NT2/D1 (cell line): ENCODE results near the gene ARL15.

Experiments used
- DNase-seq: peaks from one replicate; pipeline ENCODE4 v3.0.0-alpha.2; 2011; ENCODE audit warnings: low read depth, low spot score
- H3K27me3 ChIP-seq: 2 replicates; pipeline ENCODE4 v1.6.0; 2011; ENCODE audit warnings: mild to moderate bottlenecking; ENCODE audit not compliant: insufficient read length, insufficient read depth
- H3K36me3 ChIP-seq: 2 replicates; pipeline ENCODE4 v1.6.1; 2011; ENCODE audit warnings: mild to moderate bottlenecking, low read length, mixed read lengths; ENCODE audit not compliant: insufficient read depth, insufficient read length
- H3K4me1 ChIP-seq: 2 replicates; pipeline ENCODE4 v1.5.1; 2011; ENCODE audit not compliant: insufficient read depth, insufficient read length
- H3K4me3 ChIP-seq: 2 replicates; pipeline ENCODE4 v1.5.1; 2011; ENCODE audit warnings: low read depth; ENCODE audit not compliant: insufficient read length
- H3K9ac ChIP-seq: 2 replicates; pipeline ENCODE4 v1.6.0; 2011; ENCODE audit warnings: low read depth; ENCODE audit not compliant: insufficient read length
- H3K9me3 ChIP-seq: 2 replicates; pipeline ENCODE4 v1.5.1; 2011; ENCODE audit warnings: mild to moderate bottlenecking, low read length; ENCODE audit not compliant: insufficient read depth
- SUZ12 ChIP-seq: IDR thresholded peaks from 2 replicates; pipeline ENCODE4 v1.6.1; 2011; ENCODE audit not compliant: insufficient read length, insufficient read depth; ENCODE audit errors: extremely low read depth
- YY1 ChIP-seq: IDR thresholded peaks from 2 replicates; pipeline ENCODE4 v1.6.1; 2011; ENCODE audit not compliant: insufficient read length, insufficient read depth
- ZNF274 ChIP-seq: IDR thresholded peaks from 2 replicates; pipeline ENCODE4 v1.6.1; 2011; ENCODE audit warnings: mild to moderate bottlenecking, low read depth, low read length

The ARL15 gene

DNA sequence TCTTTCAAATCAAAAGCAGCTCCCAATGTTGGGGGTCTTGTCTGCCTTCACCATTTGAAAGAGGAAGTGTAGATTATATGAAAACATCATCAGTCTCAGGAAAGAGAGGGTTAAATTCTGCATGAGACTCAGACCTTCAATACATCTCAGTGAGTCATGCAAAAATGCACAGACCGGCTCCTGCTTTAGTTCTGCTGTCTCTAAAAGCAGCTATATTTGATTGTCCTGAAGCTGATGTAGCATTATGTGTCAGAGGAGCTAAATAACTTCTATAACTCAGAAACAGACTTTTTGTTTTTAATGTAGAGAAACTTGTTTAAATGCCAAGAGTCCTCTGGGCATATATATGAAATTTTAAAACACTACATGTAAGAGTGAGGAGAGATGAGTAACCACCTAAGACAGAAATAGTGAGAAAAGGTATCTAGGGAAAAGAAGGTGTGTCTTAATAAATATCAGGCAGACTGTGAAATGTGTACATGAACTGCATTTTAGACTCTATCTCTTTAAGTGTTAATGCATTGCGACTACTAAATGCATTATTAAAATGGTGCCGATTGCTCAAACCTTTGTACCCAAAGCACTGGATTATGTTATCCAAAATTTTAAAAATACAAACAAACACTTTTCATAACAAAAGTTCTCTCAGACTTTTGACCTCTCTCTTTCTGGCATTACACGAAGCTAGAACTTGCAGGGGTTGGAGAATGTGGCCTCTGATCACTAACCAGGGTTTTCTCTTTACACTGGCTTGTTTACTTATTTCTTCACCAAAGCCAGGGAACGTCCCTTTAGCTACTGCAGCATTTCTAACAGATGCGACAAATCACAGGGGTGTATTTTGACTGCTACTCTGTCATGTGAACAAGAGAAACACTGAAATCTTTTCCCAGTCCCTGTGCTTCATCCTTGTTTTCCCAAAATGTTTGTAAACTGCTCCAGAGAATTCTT is 302.3 kb downstream of the ARL15 start:
- no peak for TF ChIP-seq ZNF274
- TF ChIP-seq SUZ12, result no peak
- TF ChIP-seq YY1, result no peak
- Histone ChIP-seq H3K27me3 (no peaks in the 10 kb centered on the region), H3K4me3 (no peak overlapping the region), H3K4me1 (no peaks in the 10 kb centered on the region), H3K9ac (peak overlapping the region; percentile 1), H3K9me3 (0 out of 2 replicates have a peak, but pooled peaks cover 1% of the 10 kb centered on the region), H3K36me3 (no peaks in the 10 kb centered on the region)
- no peak for DNase-seq

DNA sequence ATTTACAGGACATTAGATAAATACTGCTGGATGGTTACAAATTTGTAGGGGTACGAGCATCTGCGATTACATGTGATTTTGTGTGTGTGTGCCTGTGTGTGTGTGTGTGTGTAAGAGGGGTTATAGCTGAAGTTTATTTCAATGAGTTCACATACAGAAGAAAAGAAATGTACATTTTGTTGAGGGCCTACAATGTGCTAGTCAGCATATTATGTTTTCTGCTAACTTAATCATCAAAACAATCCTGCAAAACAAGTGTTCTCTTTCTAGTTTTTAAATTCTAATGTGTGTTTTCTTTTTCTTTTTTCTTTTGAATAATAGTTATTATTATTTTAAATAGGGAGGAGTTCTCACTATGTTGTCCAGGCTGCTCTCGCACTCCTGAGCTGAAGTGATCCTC is 305.7 kb downstream of the ARL15 start:
- no peak for DNase-seq
- Histone ChIP-seq H3K4me1 (no peaks in the 10 kb centered on the region), H3K4me3 (no peak overlapping the region), H3K27me3 (no peaks in the 10 kb centered on the region), H3K9ac (no peak overlapping the region), H3K9me3 (no peaks in the 10 kb centered on the region), H3K36me3 (no peaks in the 10 kb centered on the region)
- no peak for TF ChIP-seq ZNF274
- no peak for TF ChIP-seq YY1
- no peak for TF ChIP-seq SUZ12

DNA sequence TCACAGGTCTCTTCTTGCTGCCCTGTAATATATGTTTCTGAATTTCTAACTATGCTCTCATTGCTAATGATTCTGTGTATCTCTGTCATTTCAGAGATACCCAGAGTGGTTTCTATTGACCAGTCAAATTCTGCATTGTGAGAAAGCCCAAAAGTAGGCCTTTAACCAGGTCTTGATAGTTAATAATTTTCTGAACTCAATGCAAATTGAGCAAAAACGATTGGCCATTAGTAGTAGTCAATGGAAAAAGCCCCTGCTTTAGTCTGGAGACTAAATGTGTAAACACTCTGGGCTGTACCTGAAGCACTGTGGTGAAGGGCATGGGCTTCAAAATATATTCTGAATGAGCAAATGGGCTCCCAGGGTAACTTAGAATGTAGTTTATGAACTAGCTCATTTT is 307.6 kb downstream of the ARL15 start:
- DNase-seq, result no peak
- Histone ChIP-seq H3K27me3 (no peaks in the 10 kb centered on the region), H3K9ac (no peak overlapping the region), H3K36me3 (no peaks in the 10 kb centered on the region), H3K9me3 (no peaks in the 10 kb centered on the region), H3K4me3 (no peak overlapping the region), H3K4me1 (no peaks in the 10 kb centered on the region)
- TF ChIP-seq SUZ12 (no peak), ZNF274 (no peak)

DNA sequence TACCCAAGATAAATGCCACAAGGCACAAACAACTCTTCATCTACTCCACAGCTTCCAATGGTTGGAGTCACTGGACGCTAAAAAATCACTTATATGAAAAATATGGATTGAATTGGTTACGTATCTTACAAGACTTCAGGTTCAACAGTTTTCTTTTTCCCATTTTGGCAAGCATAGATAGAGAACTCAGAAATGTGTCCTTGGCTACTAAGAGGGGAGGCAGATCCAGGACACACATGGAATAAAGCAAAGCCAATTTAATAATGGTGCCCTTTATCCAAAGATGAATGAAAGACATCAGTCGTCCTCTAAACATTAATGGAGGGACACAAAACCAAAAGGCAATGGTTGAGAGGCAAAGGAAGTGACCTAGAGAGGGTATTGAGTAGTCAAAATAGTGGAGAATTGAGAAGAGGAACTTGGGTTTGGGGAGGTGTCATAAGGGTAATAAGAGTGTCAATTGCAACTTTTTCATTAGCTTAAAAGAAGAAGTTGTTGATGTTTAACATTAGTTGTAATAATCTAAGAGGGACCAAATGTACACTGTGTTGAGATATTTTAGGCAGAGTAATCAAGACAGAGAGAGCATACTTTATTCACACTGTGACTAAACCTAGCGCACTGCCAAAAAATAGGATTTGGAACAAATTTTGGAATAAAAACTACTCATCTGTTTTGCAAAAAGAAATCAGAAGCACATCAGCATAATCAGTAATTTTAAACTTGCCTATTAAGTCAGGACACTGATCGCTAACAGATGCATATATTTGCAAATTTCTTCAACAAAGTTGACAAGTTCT is 308.2 kb downstream of the ARL15 start:
- no peaks in the 10 kb centered on the region for H3K27me3 ChIP-seq
- no peaks in the 10 kb centered on the region for H3K4me1 ChIP-seq
- H3K9me3 ChIP-seq, result no peaks in the 10 kb centered on the region
- no peak for DNase-seq
- H3K4me3 ChIP-seq, result no peak overlapping the region
- no peak overlapping the region for H3K9ac ChIP-seq
- H3K36me3 ChIP-seq, result no peaks in the 10 kb centered on the region
- no peak for TF ChIP-seq SUZ12
- no peak for TF ChIP-seq ZNF274
- TF ChIP-seq YY1, result no peak

DNA sequence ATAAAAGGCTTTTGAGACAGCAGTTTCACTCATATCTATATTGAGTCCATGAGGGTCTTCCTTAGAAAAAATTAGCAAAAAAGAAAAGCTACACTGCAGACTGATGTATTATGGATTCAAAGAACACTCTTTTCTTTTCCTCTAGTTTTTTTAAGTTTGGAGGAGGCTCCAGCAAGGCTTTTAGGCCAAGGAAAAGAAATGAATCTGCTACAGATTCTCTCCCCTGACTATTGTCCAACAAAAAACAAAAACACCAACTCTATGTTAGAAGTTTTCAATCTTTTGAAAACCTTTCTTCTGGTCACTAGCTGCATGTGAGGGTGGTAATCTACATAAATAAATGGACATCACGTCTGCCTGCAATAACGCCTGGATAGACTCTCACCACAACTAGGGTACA is 310.4 kb downstream of the ARL15 start:
- Histone ChIP-seq H3K9me3 (no peaks in the 10 kb centered on the region), H3K4me3 (no peak overlapping the region), H3K9ac (no peak overlapping the region), H3K36me3 (no peaks in the 10 kb centered on the region), H3K4me1 (no peaks in the 10 kb centered on the region), H3K27me3 (no peaks in the 10 kb centered on the region)
- DNase-seq, result no peak
- TF ChIP-seq SUZ12 (no peak), ZNF274 (no peak), YY1 (no peak)

DNA sequence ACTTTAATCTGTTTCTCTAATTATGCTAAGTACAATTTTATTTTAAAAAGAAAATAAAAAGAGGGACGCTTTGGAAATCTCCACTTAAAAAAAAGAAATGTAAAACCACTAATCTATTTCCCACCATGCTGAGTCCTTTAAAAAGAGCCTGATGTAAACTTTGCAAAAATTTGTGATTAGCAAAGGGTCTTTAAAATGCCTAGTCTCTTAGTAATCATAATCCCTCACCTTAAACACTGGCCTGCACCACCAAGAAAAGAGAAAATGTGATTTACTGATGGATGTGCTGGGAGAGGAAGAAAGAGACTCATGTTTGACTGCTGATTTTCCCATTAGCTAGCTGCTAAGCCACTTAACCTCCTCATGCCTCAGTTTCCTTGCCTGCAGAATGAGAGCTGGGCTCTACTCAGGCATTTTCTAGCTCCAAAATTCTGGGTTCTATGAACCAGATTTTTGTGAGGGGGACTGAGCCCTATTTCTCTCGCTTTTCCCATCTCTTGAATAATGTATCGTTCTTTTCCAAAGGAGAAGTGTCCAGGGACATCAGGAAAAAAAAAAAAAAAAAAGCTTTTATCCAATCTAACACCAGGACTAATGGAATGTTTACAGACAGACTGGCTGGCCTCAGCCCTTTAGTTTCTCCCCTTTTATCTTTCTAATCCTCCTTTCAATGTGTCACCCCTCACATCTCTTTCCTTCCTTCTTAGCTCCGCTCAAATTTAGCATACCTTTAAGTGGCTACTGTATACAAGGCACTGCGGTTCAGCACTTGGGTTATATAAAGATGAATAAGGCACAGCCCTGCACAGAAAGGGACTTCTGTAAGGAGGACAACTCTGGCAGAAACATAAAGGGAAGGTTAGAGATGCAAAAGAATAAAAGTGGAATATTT is 312.4 kb downstream of the ARL15 start:
- H3K27me3 ChIP-seq, result no peaks in the 10 kb centered on the region
- H3K9ac ChIP-seq, result no peak overlapping the region
- H3K9me3 ChIP-seq, result no peaks in the 10 kb centered on the region
- TF ChIP-seq ZNF274, result no peak
- no peak for TF ChIP-seq YY1
- no peak for TF ChIP-seq SUZ12
- no peaks in the 10 kb centered on the region for H3K4me1 ChIP-seq
- no peak overlapping the region for H3K4me3 ChIP-seq
- no peaks in the 10 kb centered on the region for H3K36me3 ChIP-seq
- DNase-seq, result peak; percentile 51
